Effector CD4-positive, alpha-beta T cell (primary cell): ENCODE data around the gene FAAP20.

Experiments
- DNase-seq: peaks from one replicate; pipeline ENCODE4 v3.0.0-alpha.2; 2020

FAAP20 gene

GRCh38 chr1:2176615-2177014 is 18.0 kb downstream of the FAAP20 start:
- no peak for DNase-seq

GRCh38 chr1:2175681-2176454 is 18.7 kb downstream of the FAAP20 start:
- DNase-seq: no peak

- DNase-seq: no peak
These were observed 19.5 kb downstream of the FAAP20 start for GRCh38 chr1:2175055-2175414.

GRCh38 chr1:2174348-2175054 is 20.1 kb downstream of the FAAP20 start:
- DNase-seq: no peak

- DNase-seq: no peak
These were observed 20.8 kb downstream of the FAAP20 start for GRCh38 chr1:2173546-2174347.

- DNase-seq: no peak
These were observed 21.9 kb downstream of the FAAP20 start for GRCh38 chr1:2172551-2173146.

GRCh38 chr1:2172012-2172411 is 22.6 kb downstream of the FAAP20 start:
- DNase-seq: no peak

- DNase-seq: no peak
These were observed 24.4 kb downstream of the FAAP20 start for GRCh38 chr1:2170211-2170610.

- DNase-seq: no peak
These were observed 25.3 kb downstream of the FAAP20 start for GRCh38 chr1:2169200-2169836.

GRCh38 chr1:2168535-2168934 is 26.0 kb downstream of the FAAP20 start:
- no peak for DNase-seq

- no peak for DNase-seq
These were observed 26.5 kb downstream of the FAAP20 start for GRCh38 chr1:2168090-2168489.

- DNase-seq: no peak
These were observed 27.9 kb downstream of the FAAP20 start for GRCh38 chr1:2166695-2167094.

GRCh38 chr1:2166254-2166653 is 28.3 kb downstream of the FAAP20 start:
- no peak for DNase-seq

- DNase-seq: no peak
These were observed 28.9 kb downstream of the FAAP20 start for GRCh38 chr1:2165646-2166045.

GRCh38 chr1:2163205-2163604 is 31.4 kb downstream of the FAAP20 start:
- DNase-seq: no peak

GRCh38 chr1:2160451-2161300 is 33.9 kb downstream of the FAAP20 start:
- no peak for DNase-seq

GRCh38 chr1:2159124-2159523 is 35.4 kb downstream of the FAAP20 start:
- DNase-seq: no peak

GRCh38 chr1:2158272-2158671 is 36.3 kb downstream of the FAAP20 start:
- DNase-seq: no peak

- no peak for DNase-seq
These were observed 36.7 kb downstream of the FAAP20 start for GRCh38 chr1:2157856-2158255.

- no peak for DNase-seq
These were observed 37.7 kb downstream of the FAAP20 start for GRCh38 chr1:2156866-2157265.

GRCh38 chr1:2155788-2156187 is 38.8 kb downstream of the FAAP20 start:
- no peak for DNase-seq

GRCh38 chr1:2155147-2155598 is 39.4 kb downstream of the FAAP20 start:
- DNase-seq: no peak
